K562 (cell line): ENCODE data around the gene CLIP1. TPM values are rescaled to one million over a fixed set of nuclear protein-coding genes. Genes with fewer than 3 reads are reported as not detected.

Source experiments
- ATAC-seq: fragments of 200-7000 bp; cut with Tn5 transposase; 3 replicates; pipeline ENCODE4 v1.9.1; 2020; ENCODE audit warnings: moderate library complexity
- BruUV-seq: library from RNA; stranded (reverse); fragments of 400-500 nt; replicated peaks from 2 replicates; lab custom pipeline; 2021; lab: Mats Ljungman, UMichigan
- CTCF ChIA-PET: fragments of 300-600 bp; formaldehyde crosslinking; extraction: SDS; loops from one replicate; lab custom pipeline; 2021; ENCODE audit warnings: low intra/inter-chr PET ratio; lab: Yijun Ruan, JAX
- POLR2A ChIA-PET: fragments of 300-600, 350-650 bp; sonication (Branson Sonifier 250); formaldehyde crosslinking; extraction: SDS; loops from one replicate; lab custom pipeline; 2021; ENCODE audit warnings: antibody characterized with exemption, inconsistent platforms; lab: Yijun Ruan, JAX
- DNase-seq, 4 experiments: peaks; one replicate each; pipeline versions ENCODE4 v3.0.0 to v3.0.0-alpha.2; 2011 to 2018; ENCODE audit warnings: low spot score in 3 of 4, mixed read lengths in 3 of 4; ENCODE audit errors: extremely low read depth in 1 of 4
- FAIRE-seq: peaks from 2 replicates; lab custom pipeline; 2011; peaks lifted over from hg19 to GRCh38; lab: Jason Lieb, UNC
- H2AFZ ChIP-seq: 2 replicates; pipeline ENCODE4 v1.6.0; 2011; ENCODE audit warnings: low read depth, low read length, control low read depth, inconsistent platforms
- H3K27ac ChIP-seq: fragments of 200-600 bp; 3 replicates; pipeline ENCODE4 v1.8.0; 2011; ENCODE audit warnings: low read depth, mild to moderate bottlenecking, control low read depth, inconsistent platforms, low read length, moderate library complexity, mixed read lengths; ENCODE audit errors: extremely low read depth
- H3K27me3 ChIP-seq, 2 experiments: fragments of 300-600 bp in 1 of 2; 2 replicates in 1 of 2; 3 replicates in 1 of 2; pipeline versions ENCODE4 v1.6.0 to v1.8.0; 2011; ENCODE audit warnings: inconsistent platforms in 2 of 2, low read length in 2 of 2, mild to moderate bottlenecking in 1 of 2, mixed read lengths in 1 of 2, moderate library complexity in 1 of 2; ENCODE audit not compliant: control insufficient read depth in 2 of 2, insufficient read depth in 2 of 2
- H3K36me3 ChIP-seq: fragments of 300-600 bp; 3 replicates; pipeline ENCODE4 v1.8.0; 2011; ENCODE audit warnings: mild to moderate bottlenecking, low read length, inconsistent platforms; ENCODE audit not compliant: control insufficient read depth, insufficient read depth
- H3K4me1 ChIP-seq, 2 experiments: fragments of 200-600 bp in 1 of 2; replicated peaks in 1 of 2; 2 replicates in 1 of 2; 3 replicates in 1 of 2; pipeline versions ENCODE4 v1.5.1 to v1.8.0; 2011; ENCODE audit warnings: inconsistent platforms in 2 of 2, low read length in 2 of 2, mild to moderate bottlenecking in 1 of 2, mixed read lengths in 1 of 2, moderate library complexity in 1 of 2; ENCODE audit not compliant: control insufficient read depth in 2 of 2, insufficient read depth in 2 of 2
- H3K4me2 ChIP-seq: 2 replicates; pipeline ENCODE4 v1.6.1; 2011; ENCODE audit warnings: low read length, control low read depth, inconsistent platforms, mixed read lengths; ENCODE audit not compliant: insufficient read depth
- H3K4me3 ChIP-seq: fragments of 200-600 bp; sonication (generic), shearing (Covaris generic); 2 replicates; pipeline ENCODE4 v1.5.1; 2016; ENCODE audit warnings: control low read depth, inconsistent platforms
- H3K79me2 ChIP-seq: fragments of 200-600 bp; 3 replicates; pipeline ENCODE4 v1.8.0; 2011; ENCODE audit warnings: low read length, inconsistent platforms; ENCODE audit not compliant: control insufficient read depth, insufficient read depth
- H3K9ac ChIP-seq, 2 experiments: 2 replicates each; pipeline versions ENCODE4 v1.6.0 to v1.6.1; 2011; ENCODE audit warnings: low read depth in 2 of 2, low read length in 2 of 2, control low read depth in 1 of 2, inconsistent platforms in 1 of 2, mild to moderate bottlenecking in 1 of 2, mixed read lengths in 1 of 2; ENCODE audit not compliant: insufficient read depth in 1 of 2
- H3K9me1 ChIP-seq: one replicate; pipeline ENCODE4 v1.6.0; 2011; ENCODE audit warnings: inconsistent platforms, mild to moderate bottlenecking, low read length, moderate library complexity; ENCODE audit not compliant: control insufficient read depth, insufficient read depth
- H3K9me3 ChIP-seq: replicated peaks from 2 replicates; pipeline ENCODE4 v1.5.1; 2011; ENCODE audit warnings: low read depth, low read length, inconsistent platforms; ENCODE audit not compliant: control insufficient read depth, insufficient read depth
- H4K20me1 ChIP-seq: replicated peaks from 2 replicates; pipeline ENCODE4 v1.6.1; 2011; ENCODE audit warnings: low read length, inconsistent platforms, mixed read lengths; ENCODE audit not compliant: control insufficient read depth, insufficient read depth
- BRD9 ChIP-seq: fragments of 450-650 bp; IDR thresholded peaks from 2 replicates; pipeline ENCODE4 v1.6.1; 2018; ENCODE audit warnings: low read depth; ENCODE audit not compliant: partially characterized antibody
- DPF2 ChIP-seq: fragments of 450-650 bp; IDR thresholded peaks from 2 replicates; pipeline ENCODE4 v1.6.1; 2016
- ILF3 ChIP-seq: fragments of 450-650 bp; IDR thresholded peaks from 2 replicates; pipeline ENCODE4 v1.6.1; 2018; ENCODE audit warnings: antibody characterized with exemption, mild to moderate bottlenecking, moderate library complexity, borderline replicate concordance
- NR2F6 ChIP-seq: fragments of 450-650 bp; formaldehyde crosslinking; IDR thresholded peaks from 2 replicates; pipeline ENCODE4 v1.4.0; 2020; ENCODE audit warnings: mild to moderate bottlenecking
- NR4A1 ChIP-seq, 2 experiments: fragments of 250-450 bp in 1 of 2; fragments of 450-650 bp in 1 of 2; sonication (Bioruptor Pico) in 1 of 2; IDR thresholded peaks; 2 replicates each; pipeline versions ENCODE4 v1.4.0 to v1.6.1; 2016 to 2020; ENCODE audit warnings: mild to moderate bottlenecking in 2 of 2, missing compliant biosample characterization in 1 of 2, missing genetic modification characterization in 1 of 2, moderate library complexity in 1 of 2
- NUFIP1 ChIP-seq: fragments of 450-650 bp; IDR thresholded peaks from 2 replicates; pipeline ENCODE4 v1.6.1; 2018; ENCODE audit not compliant: partially characterized antibody
- POLR2B ChIP-seq: fragments of 450-650 bp; IDR thresholded peaks from 2 replicates; pipeline ENCODE4 v1.6.1; 2018; ENCODE audit warnings: low read depth; ENCODE audit not compliant: partially characterized antibody
- RBFOX2 ChIP-seq: fragments of 200-400 bp; formaldehyde crosslinking; IDR thresholded peaks from 2 replicates; pipeline ENCODE4 v1.6.1; 2017; ENCODE audit warnings: low read depth, mild to moderate bottlenecking, low read length, moderate library complexity
- RBM34 ChIP-seq: fragments of 200-400 bp; formaldehyde crosslinking; IDR thresholded peaks from 2 replicates; pipeline ENCODE4 v1.6.1; 2018; ENCODE audit warnings: low read length, borderline replicate concordance; ENCODE audit not compliant: insufficient read depth
- SNIP1 ChIP-seq: fragments of 450-650 bp; IDR thresholded peaks from 2 replicates; pipeline ENCODE4 v1.7.1; 2017; ENCODE audit warnings: low read depth, mild to moderate bottlenecking
- XRCC4 ChIP-seq: IDR thresholded peaks from one replicate; pipeline ENCODE4 v1.6.1; 2011; ENCODE audit not compliant: insufficient read depth, insufficient read length; ENCODE audit errors: extremely low read depth
- ZC3H11A ChIP-seq: IDR thresholded peaks from 2 replicates; pipeline ENCODE4 v1.6.1; 2012; ENCODE audit warnings: low read depth, low read length, improper control_type of control experiment
- ZFP30 ChIP-seq: fragments of 250-450 bp; sonication (Bioruptor Pico); IDR thresholded peaks from 2 replicates; pipeline ENCODE4 v1.8.0; 2022; ENCODE audit warnings: moderate library complexity, mild to moderate bottlenecking, inconsistent platforms, borderline replicate concordance
- ZNF436 ChIP-seq: fragments of 250-450, 450-650 bp; sonication (Bioruptor Pico); formaldehyde crosslinking; IDR thresholded peaks from 2 replicates; pipeline ENCODE4 v1.7.0; 2020; ENCODE audit warnings: mild to moderate bottlenecking
- ZNF644 ChIP-seq: fragments of 200-800 bp; sonication (Bioruptor generic); IDR thresholded peaks from 2 replicates; pipeline ENCODE4 v1.6.1; 2016; ENCODE audit warnings: low read depth, missing genetic modification characterization, missing compliant biosample characterization
- WGBS: fragments of 100-300 bp; shearing (Covaris generic); methylation state at CpG from one replicate; pipeline ENCODE4 v1.1.6; 2016; ENCODE audit warnings: low coverage, mixed read lengths; ENCODE audit not compliant: insufficient coverage; ENCODE audit errors: missing lambda C conversion rate; 5-methylcytosine and 5-hydroxymethylcytosine counted together
- in situ Hi-C: fragments of 300-500 bp; cut with MboI; formaldehyde crosslinking; loops from 4 replicates; pipeline ENCODE4 v1.15.0; 2018; ENCODE audit warnings: inconsistent platforms, mixed read lengths
- intact Hi-C: fragments of 100-400 bp; cut with micrococcal nuclease; formaldehyde crosslinking; loops from 2 replicates; pipeline ENCODE4 v1.14.2; 2022
- polyA plus RNA-seq, 8 experiments: library from polyadenylated mRNA; depleted of rRNA in 4 of 8; stranded (reverse) in 5 of 8; unstranded in 3 of 8; fragments of >200 nt; fragmentation: Nextera tagmentation in 2 of 8; fragmentation: Illumina TruSeq in 1 of 8; extraction: Ambion mirVana in 2 of 8; extraction: Trizol in 1 of 8; gene quantifications; 2 replicates each; pipeline versions ENCODE4 v1.2.1 to v1.2.3, GENCODE V29; 2011 to 2014; ENCODE audit warnings: inconsistent platforms in 1 of 8, missing spikeins in 1 of 8
- total RNA-seq, 7 experiments: library from RNA; depleted of rRNA in 6 of 7; stranded (reverse); fragments of >200 nt in 6 of 7; fragmentation: Illumina TruSeq in 2 of 7; extraction: Trizol in 2 of 7; gene quantifications; 2 replicates each; pipeline versions ENCODE4 v1.2.1 to v1.2.3, GENCODE V29; 2011 to 2021; ENCODE audit warnings: low replicate concordance in 1 of 7
- TF ChIP-seq, protein P1 (sequence below): fragments of 450-650 bp; formaldehyde crosslinking; IDR thresholded peaks from 2 replicates; pipeline ENCODE4 v1.4.0; 2020; ENCODE audit warnings: mild to moderate bottlenecking, moderate library complexity
- TF ChIP-seq, protein P2 (sequence below): fragments of 450-650 bp; formaldehyde crosslinking; IDR thresholded peaks from 2 replicates; pipeline ENCODE4 v1.4.0; 2022; ENCODE audit warnings: mild to moderate bottlenecking, moderate library complexity

CLIP1 gene
- total and polyA plus RNA-seq, 9 of the 15 experiments (the other 6 are each of a cell fraction or from before 2014, with no cell fraction given) = 5.8 to 33.9 (median 27.6) TPM

DNA sequence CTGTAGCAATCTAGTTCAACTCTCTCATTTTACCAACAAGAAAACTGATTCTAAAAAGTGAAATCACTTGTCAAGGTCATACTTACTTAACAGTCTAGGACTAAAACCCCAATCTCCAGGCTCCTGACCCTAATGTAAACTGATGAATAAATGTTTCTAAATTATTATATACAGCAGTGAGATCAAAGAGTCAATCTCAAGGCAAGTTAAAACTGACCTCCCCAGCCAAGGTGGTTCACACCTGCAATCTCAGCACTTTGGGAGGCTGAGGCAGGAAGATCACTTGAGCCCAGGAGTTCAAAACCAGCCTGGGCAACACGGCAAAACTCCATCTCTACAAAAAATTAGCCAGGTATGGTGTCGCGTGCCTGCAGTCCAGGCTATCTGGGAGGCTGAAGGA is 15.3 kb downstream of the CLIP1 start (continued):
- TF ChIP-seq NR4A1 (CRISPR knock-in tag; IDR thresholded peaks at IDR 0.05) (no peak), NR4A1 (tag; IDR thresholded peaks at IDR 0.05) (0 out of 2 replicates have a peak, but pooled peaks have one; percentile 39), ZC3H11A (no peak), ZNF436 (CRISPR knock-in tag) (no peak), POLR2B (no peak)
- TF ChIP-seq, all 486 proteins: peak for 9

DNA sequence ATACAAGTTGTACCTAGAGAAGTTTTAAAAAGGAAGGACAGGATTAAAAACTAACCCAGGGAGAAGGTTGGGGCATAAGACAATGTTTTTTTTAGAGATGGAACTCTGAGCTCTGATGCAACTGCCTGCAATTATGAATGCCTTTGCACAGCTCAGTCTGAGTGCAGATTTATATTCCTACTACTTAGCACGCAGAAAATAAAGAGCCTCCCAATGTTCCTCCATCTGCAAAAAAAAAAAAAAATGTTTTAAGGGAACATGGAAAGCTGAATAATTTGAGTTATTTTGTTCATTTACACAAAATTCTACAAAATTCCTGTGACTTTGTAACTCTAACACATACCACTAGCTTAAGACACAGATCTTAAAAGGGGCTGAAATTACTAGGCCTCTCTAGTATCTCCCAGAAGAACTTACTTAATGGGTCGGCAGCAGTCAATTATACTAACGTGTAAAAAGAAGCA is 15.7 kb downstream of the CLIP1 start:
- in situ Hi-C loops = no loop called here
- peak overlapping the region; percentile 33; the same call in 1 of the 3 replicates for H3K27ac ChIP-seq
- ChIA-PET POLR2A (interaction anchor here (0.6 to 3.2 kb wide), 11 partner anchors 9 to 779 kb away, joined by 3 to 26 read pairs (median 4); partner anchors contain the start of gene CLIP1), CTCF (no interaction called here)
- FAIRE-seq = no peak
- DNase-seq = peak in 1 of 4 experiments; percentile 35
- intact Hi-C loops = no loop called here
- 19% methylated on average over 3 of the region's 3 CpGs for WGBS
- H3K27me3 ChIP-seq = no peaks in the 10 kb centered on the region
- peak overlapping the region in 1 of 2 experiments; percentile 11; a peak in 1 of 4 replicates for H3K9ac ChIP-seq
- H3K4me2 ChIP-seq = no peak overlapping the region
- no peaks in the 10 kb centered on the region for H3K9me3 ChIP-seq
- no peaks in the 10 kb centered on the region for H3K9me1 ChIP-seq
- no peak overlapping the region for H3K4me3 ChIP-seq
- BruUV-seq = no TSS peak
- peaks cover 14% of the 10 kb centered on the region; the same call in 2 of the 3 replicates for H3K79me2 ChIP-seq
- peak; percentile 85 for ATAC-seq
- H4K20me1 ChIP-seq = no peaks in the 10 kb centered on the region
- peaks cover 4 to 10% of the 10 kb centered on the region in 2 experiments; a peak in 3 of 5 replicates for H3K4me1 ChIP-seq
- H2AFZ ChIP-seq = no peak overlapping the region
- 0 out of 3 replicates have a peak, but pooled peaks cover 3% of the 10 kb centered on the region for H3K36me3 ChIP-seq
- TF ChIP-seq BRD9 (peak; percentile 79), ILF3 (no peak), SNIP1 (no peak), DPF2 (peak; percentile 11; the same call in 1 of the 2 replicates), ZNF644 (peak; percentile 52; the same call in 1 of the 2 replicates), ZFP30 (CRISPR knock-in tag) (no peak), RBFOX2 (0 out of 2 replicates have a peak, but pooled peaks have one; percentile 28), XRCC4 (no peak), NR2F6 (CRISPR knock-in tag) (no peak), RBM34 (no peak), NUFIP1 (no peak)
- TF ChIP-seq, protein P1, sequence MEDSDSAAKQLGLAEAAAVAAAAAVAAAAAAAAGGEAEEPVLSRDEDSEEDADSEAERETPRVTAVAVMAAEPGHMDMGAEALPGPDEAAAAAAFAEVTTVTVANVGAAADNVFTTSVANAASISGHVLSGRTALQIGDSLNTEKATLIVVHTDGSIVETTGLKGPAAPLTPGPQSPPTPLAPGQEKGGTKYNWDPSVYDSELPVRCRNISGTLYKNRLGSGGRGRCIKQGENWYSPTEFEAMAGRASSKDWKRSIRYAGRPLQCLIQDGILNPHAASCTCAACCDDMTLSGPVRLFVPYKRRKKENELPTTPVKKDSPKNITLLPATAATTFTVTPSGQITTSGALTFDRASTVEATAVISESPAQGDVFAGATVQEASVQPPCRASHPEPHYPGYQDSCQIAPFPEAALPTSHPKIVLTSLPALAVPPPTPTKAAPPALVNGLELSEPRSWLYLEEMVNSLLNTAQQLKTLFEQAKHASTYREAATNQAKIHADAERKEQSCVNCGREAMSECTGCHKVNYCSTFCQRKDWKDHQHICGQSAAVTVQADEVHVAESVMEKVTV (CRISPR knock-in tag) = peak; percentile 37; the same call in 1 of the 2 replicates
- TF ChIP-seq, protein P2, sequence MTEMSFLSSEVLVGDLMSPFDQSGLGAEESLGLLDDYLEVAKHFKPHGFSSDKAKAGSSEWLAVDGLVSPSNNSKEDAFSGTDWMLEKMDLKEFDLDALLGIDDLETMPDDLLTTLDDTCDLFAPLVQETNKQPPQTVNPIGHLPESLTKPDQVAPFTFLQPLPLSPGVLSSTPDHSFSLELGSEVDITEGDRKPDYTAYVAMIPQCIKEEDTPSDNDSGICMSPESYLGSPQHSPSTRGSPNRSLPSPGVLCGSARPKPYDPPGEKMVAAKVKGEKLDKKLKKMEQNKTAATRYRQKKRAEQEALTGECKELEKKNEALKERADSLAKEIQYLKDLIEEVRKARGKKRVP = peak; percentile 97
